ENCODE data around the gene ZNF554. TPM values are rescaled to one million over a fixed set of nuclear protein-coding genes. Genes with fewer than 3 reads are reported as not detected.
"Not testable (repeated sequence)": the region's sequence is repeated elsewhere in the genome, so short reads cannot be mapped to it uniquely, and the experiment has no call there.

ZNF554 gene
- total and polyA plus RNA-seq, 4 donors, result 0.38 to 6.1 (median 3.9) TPM

DNA sequence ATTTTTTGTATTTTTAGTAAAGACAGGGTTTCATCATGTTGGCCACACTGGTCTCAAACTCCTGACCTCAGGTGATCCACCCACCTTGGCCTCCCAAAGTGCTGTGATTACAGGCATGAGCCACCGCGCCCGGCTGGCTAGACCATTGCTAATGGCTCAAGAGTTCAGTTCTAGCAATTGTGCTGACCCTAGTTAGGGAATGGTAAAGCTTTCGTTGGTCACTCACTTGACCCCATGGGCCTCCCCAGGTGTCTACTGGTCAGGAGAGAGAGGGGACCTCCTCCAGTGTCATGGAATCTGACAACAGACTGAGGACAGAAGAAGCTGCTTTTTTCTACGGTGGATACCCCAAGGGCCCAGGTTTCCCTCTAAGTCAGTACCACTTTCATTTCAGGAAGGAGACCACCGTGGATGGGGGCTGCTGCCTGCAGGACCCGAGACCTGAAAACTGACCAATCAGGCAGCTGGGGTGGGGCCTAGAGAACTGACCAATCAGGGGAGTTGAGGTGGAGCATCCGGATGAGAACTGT is 46.9 kb downstream of the ZNF554 start:
- H3K4me1 ChIP-seq (ENCODE audit: control insufficient read depth in 1 of 2, insufficient read depth in 2 of 2, low read length in 2 of 2), result no peaks in the 10 kb centered on the region

DNA sequence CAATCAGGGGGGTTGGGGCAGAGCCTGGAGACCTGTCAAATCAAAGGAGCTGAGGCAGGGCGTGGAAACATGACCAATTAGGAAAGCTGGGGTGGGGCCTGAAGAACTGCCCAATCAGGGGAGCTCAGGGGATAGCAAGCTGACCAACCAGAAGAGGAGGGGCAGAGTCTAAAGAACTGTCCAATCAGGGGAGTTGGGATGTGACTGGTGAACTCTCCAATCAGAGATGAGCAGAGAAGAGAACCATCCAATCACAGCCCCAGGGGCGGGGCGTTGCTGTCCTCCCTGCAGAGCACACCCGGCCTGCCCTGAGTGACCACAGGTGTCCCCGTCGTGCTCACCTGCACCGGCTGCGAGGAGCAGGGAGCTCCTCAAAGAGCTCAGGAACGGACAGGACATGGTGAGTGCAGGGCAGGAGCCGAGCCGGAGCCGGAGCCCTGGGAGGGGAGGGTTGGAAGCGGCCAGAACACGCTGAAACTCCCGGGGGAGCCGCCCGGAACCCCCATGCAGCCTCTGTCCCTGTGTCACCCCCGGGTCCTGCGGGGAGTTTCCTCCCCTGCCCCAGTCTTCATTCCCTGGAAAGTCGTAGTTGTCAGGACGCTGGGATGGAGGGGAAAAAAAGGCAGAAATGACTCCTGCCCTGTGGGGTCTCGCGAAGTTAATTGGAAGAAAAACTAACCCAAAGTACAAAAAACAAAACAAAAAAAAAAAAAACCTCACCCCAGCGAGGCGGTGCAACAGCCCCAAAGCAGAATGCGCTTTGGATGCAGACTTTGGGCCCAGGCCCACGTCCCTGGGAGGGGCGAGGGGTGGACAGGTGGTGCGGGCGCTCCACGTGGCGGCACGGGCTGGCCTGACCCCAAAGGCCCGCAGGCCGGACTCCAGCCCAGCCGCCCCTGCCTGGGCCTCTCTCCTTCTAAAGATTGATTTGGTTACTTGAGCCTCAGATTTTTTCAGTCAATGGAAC is 47.6 kb downstream of the ZNF554 start, which contains the start of gene ZNF556:
Gene ZNF556 (plus strand): TSS at position 311 of the 967 bp plus-strand sequence. CDS start 87 bp downstream, at position 398.
- ATAC-seq (ENCODE audit: low FRiP score) (no peak), DNase-seq (no peak)

More for the DNA sequence above, 46.9 kb downstream of the ZNF554 start:
- Histone ChIP-seq H3K9me3 (ENCODE audit: control insufficient read depth, low read length) (peaks cover 2% of the 10 kb centered on the region), H3K4me3 (ENCODE audit: low read length in 2 of 2) (no peak overlapping the region), H3K27ac (ENCODE audit: low read depth in 1 of 2, low read length in 2 of 2) (no peak overlapping the region), H3K36me3 (ENCODE audit: control insufficient read depth in 1 of 2, insufficient read depth in 2 of 2, low read length in 1 of 2) (no peaks in the 10 kb centered on the region), H3K27me3 (ENCODE audit: control insufficient read depth in 1 of 2, insufficient read depth in 2 of 2, low read length in 1 of 2) (no peaks in the 10 kb centered on the region)
- 79% methylated on average over 8 of the region's 8 CpGs for WGBS, 2 donors
- no peak for ATAC-seq (ENCODE audit: low FRiP score)
- DNase-seq, result no peak
- intact Hi-C loops (cut with DNase I), result no loop called here

DNA sequence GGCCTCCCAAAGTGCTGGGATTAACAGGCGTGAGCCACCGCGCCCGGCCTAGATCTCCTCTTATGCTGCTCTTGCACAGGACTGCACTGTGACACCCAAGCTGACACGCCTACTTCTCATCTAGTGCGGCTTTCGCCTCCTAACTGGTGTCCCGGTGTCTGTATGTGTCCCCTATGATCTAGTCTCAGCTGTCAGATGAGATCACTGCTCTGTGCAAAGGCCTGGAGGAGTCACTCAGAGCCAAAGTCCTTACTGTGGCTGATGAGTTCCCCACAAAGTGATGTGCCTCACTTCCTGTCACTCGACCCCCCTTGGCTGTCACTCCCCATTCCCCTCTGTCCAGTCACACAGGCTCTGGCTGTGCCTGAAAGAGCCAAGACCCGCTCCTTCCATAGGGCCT is 50.0 kb downstream of the ZNF554 start:
- no peaks in the 10 kb centered on the region for H3K36me3 ChIP-seq (ENCODE audit: control insufficient read depth in 1 of 2, insufficient read depth in 2 of 2, low read length in 1 of 2)
- H3K4me3 ChIP-seq (ENCODE audit: low read length in 2 of 2), result no peak overlapping the region
- 84 to 87% methylated on average over 10 of the region's 10 CpGs for WGBS, 2 donors
- intact Hi-C loops (cut with DNase I), result loop anchor here (5.0 kb wide), 1 partner anchor 222 kb away; no protein-coding TSS in a partner anchor
- ATAC-seq (ENCODE audit: low FRiP score) (no peak), DNase-seq (no peak)
- H3K4me1 ChIP-seq (ENCODE audit: control insufficient read depth in 1 of 2, insufficient read depth in 2 of 2, low read length in 2 of 2), result no peaks in the 10 kb centered on the region
- no peak overlapping the region for H3K27ac ChIP-seq (ENCODE audit: low read depth in 1 of 2, low read length in 2 of 2)
- H3K9me3 ChIP-seq (ENCODE audit: control insufficient read depth, low read length), result no peaks in the 10 kb centered on the region
- no peaks in the 10 kb centered on the region for H3K27me3 ChIP-seq (ENCODE audit: control insufficient read depth in 1 of 2, insufficient read depth in 2 of 2, low read length in 1 of 2)

More for the DNA sequence above, 47.6 kb downstream of the ZNF554 start, which contains the start of gene ZNF556:
- no peaks in the 10 kb centered on the region for H3K36me3 ChIP-seq (ENCODE audit: control insufficient read depth in 1 of 2, insufficient read depth in 2 of 2, low read length in 1 of 2)
- no peaks in the 10 kb centered on the region for H3K27me3 ChIP-seq (ENCODE audit: control insufficient read depth in 1 of 2, insufficient read depth in 2 of 2, low read length in 1 of 2)
- intact Hi-C loops (cut with DNase I), result no loop called here
- no peak within 1 kb of the TSS for H3K27ac ChIP-seq (ENCODE audit: low read depth in 1 of 2, low read length in 2 of 2)
- peaks cover 2% of the 10 kb centered on the region for H3K9me3 ChIP-seq (ENCODE audit: control insufficient read depth, low read length)
- no peaks in the 10 kb centered on the region for H3K4me1 ChIP-seq (ENCODE audit: control insufficient read depth in 1 of 2, insufficient read depth in 2 of 2, low read length in 2 of 2)
- H3K4me3 ChIP-seq (ENCODE audit: low read length in 2 of 2), result no peak within 1 kb of the TSS
- 74 to 81% methylated on average over 36 of the region's 36 CpGs for WGBS, 2 donors

DNA sequence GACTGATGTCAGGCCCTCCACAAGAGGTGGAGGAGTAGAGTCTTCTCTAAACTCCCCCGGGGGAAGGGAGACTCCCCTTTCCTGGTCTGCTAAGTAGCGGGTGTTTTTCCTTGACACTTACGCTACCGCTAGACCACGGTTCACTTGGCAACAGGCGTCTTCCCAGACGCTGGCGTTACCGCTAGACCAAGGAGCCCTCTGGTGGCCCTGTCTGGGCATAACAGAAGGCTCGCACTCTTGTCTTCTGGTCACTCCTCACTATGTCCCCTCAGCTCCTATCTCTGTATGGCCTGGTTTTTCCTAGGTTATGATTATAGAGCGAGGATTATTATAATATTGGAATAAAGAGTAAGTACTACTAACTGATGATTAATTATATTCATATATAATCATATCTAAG is 52.5 kb downstream of the ZNF554 start:
- not testable (repeated sequence) for ATAC-seq (ENCODE audit: low FRiP score); H3K4me1 ChIP-seq (ENCODE audit: control insufficient read depth in 1 of 2, insufficient read depth in 2 of 2, low read length in 2 of 2); DNase-seq; H3K36me3 ChIP-seq (ENCODE audit: control insufficient read depth in 1 of 2, insufficient read depth in 2 of 2, low read length in 1 of 2); H3K27ac ChIP-seq (ENCODE audit: low read depth in 1 of 2, low read length in 2 of 2); H3K4me3 ChIP-seq (ENCODE audit: low read length in 2 of 2); H3K9me3 ChIP-seq (ENCODE audit: control insufficient read depth, low read length); H3K27me3 ChIP-seq (ENCODE audit: control insufficient read depth in 1 of 2, insufficient read depth in 2 of 2, low read length in 1 of 2)
- intact Hi-C loops (cut with DNase I), result loop anchor here (5.0 kb wide), 1 partner anchor 225 kb away; no protein-coding TSS in a partner anchor
- 10 to 14% methylated on average over 7 to 11 of the region's 11 CpGs for WGBS, 2 donors

DNA sequence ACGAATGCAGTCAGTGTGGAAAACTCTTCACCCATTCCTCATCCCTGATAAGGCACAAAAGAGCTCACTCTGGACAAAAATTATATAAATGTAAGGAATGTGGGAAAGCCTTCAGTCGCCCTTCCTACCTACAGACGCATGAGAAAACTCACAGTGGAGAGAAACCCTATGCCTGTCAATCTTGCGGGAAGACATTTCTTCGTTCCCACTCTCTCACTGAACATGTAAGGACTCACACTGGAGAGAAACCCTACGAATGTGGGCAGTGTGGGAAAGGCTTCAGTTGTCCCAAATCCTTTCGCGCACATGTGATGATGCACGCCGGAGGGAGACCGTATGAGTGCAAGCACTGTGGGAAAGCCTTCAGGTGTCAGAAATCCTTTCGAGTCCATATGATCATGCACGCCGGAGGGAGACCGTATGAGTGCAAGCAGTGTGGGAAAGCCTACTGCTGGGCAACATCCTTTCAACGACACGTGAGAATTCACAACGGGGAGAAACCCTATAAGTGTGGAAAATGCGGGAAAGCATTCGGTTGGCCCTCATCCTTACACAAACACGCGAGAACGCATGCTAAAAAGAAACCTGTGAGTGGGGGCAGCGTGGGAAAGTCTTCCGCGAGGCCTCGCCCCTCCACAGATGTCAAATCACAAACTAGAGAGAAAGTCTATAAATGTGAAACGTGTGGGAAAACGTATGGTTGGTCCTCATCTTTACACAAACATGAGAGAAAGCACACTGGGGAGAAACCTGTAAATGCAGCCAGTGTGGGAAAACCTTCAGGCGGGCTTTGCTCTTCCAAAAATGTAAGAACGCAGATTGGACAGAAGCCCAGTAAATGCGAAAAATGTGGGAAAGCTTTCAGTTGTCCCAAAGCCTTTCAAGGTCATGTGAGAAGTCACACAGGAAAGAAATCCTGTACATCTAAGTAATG is 58.0 kb downstream of the ZNF554 start:
- H3K4me1 ChIP-seq (ENCODE audit: control insufficient read depth in 1 of 2, insufficient read depth in 2 of 2, low read length in 2 of 2), result no peaks in the 10 kb centered on the region
- DNase-seq (no peak), ATAC-seq (ENCODE audit: low FRiP score) (no peak)
- no peaks in the 10 kb centered on the region for H3K27me3 ChIP-seq (ENCODE audit: control insufficient read depth in 1 of 2, insufficient read depth in 2 of 2, low read length in 1 of 2)
- no peak overlapping the region for H3K27ac ChIP-seq (ENCODE audit: low read depth in 1 of 2, low read length in 2 of 2)
- H3K9me3 ChIP-seq (ENCODE audit: control insufficient read depth, low read length), result peaks cover 6% of the 10 kb centered on the region
- no peak overlapping the region for H3K4me3 ChIP-seq (ENCODE audit: low read length in 2 of 2)
- WGBS, 2 donors, result 88% methylated on average over 32 of the region's 32 CpGs
- intact Hi-C loops (cut with DNase I), result no loop called here
- H3K36me3 ChIP-seq (ENCODE audit: control insufficient read depth in 1 of 2, insufficient read depth in 2 of 2, low read length in 1 of 2), result no peaks in the 10 kb centered on the region

DNA sequence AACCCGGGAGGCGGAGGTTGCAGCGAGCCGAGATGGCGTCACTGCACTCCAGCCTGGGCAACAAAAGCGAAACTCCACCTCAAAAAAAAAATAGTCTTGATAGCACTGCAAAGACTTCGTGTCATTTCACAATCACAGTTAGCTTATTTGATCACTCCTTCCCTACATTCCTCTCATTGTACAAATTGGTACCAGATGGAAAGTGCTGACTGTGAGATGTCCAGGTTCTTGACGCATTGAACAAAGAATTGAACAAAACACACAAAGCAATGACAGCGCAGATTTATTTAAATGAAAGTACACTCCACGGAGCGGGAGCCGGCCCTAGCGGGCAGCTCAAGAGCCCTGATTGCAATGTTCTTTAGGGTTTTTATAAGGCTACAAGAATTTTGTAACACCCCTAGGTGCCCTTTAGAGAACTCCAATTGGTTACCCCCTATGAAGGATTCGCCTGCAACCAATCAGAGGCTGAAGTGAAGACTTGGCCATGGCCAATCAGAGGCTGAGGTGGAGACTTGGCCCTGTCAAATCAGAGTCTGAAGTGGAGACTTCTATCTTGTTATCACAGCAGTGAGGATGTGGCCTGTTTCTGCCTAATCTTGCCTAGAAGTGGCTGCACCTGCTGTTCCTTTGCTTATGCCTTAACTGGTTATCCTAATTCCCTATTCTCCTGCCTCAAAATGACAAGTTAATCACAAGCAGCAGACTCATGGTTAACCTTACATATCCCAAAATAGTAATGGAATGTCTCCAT is 64.2 kb downstream of the ZNF554 start:
- DNase-seq (peak in 1 of 2 donors; percentile 15), ATAC-seq (ENCODE audit: low FRiP score) (no peak)
- Histone ChIP-seq H3K9me3 (ENCODE audit: control insufficient read depth, low read length) (no peaks in the 10 kb centered on the region), H3K27me3 (ENCODE audit: control insufficient read depth in 1 of 2, insufficient read depth in 2 of 2, low read length in 1 of 2) (no peaks in the 10 kb centered on the region), H3K36me3 (ENCODE audit: control insufficient read depth in 1 of 2, insufficient read depth in 2 of 2, low read length in 1 of 2) (no peaks in the 10 kb centered on the region), H3K4me1 (ENCODE audit: control insufficient read depth in 1 of 2, insufficient read depth in 2 of 2, low read length in 2 of 2) (no peaks in the 10 kb centered on the region), H3K27ac (ENCODE audit: low read depth in 1 of 2, low read length in 2 of 2) (no peak overlapping the region), H3K4me3 (ENCODE audit: low read length in 2 of 2) (no peak overlapping the region)
- intact Hi-C loops (cut with DNase I), result loop anchor here in 1 of 2 donors (10.0 kb wide), 1 partner anchor 281 kb away; no protein-coding TSS in a partner anchor
- 80 to 81% methylated on average over 14 of the region's 14 CpGs for WGBS, 2 donors

DNA sequence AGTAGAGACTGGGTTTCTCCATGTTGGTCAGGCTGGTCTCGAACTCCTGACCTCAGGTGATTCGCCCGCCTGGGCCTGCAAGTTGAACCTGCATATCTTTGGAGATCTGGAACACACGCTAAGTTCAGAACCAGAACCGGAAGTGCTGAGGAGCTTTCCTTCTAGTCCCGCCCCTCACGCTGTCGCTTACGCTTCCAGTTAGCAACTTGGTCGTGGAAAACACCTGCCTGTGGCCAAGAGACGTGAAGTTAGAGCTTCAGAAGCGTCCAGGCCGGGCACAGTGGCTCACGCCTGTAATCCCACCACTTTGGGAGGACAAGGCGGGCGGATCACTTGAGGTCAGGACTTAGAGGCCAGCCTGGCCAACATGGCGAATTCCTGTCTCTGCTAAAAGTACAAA is 66.1 kb downstream of the ZNF554 start:
- Histone ChIP-seq H3K27ac (ENCODE audit: low read depth in 1 of 2, low read length in 2 of 2) (no peak overlapping the region), H3K4me3 (ENCODE audit: low read length in 2 of 2) (no peak overlapping the region), H3K4me1 (ENCODE audit: control insufficient read depth in 1 of 2, insufficient read depth in 2 of 2, low read length in 2 of 2) (no peaks in the 10 kb centered on the region), H3K36me3 (ENCODE audit: control insufficient read depth in 1 of 2, insufficient read depth in 2 of 2, low read length in 1 of 2) (no peaks in the 10 kb centered on the region), H3K9me3 (ENCODE audit: control insufficient read depth, low read length) (no peaks in the 10 kb centered on the region), H3K27me3 (ENCODE audit: control insufficient read depth in 1 of 2, insufficient read depth in 2 of 2, low read length in 1 of 2) (no peaks in the 10 kb centered on the region)
- ATAC-seq (ENCODE audit: low FRiP score) (no peak), DNase-seq (peak in 1 of 2 donors; percentile 36)
- intact Hi-C loops (cut with DNase I), result loop anchor here (5.0 to 10.0 kb wide), 2 partner anchors 277 to 279 kb away; no protein-coding TSS in a partner anchor
- WGBS, 2 donors, result 84 to 87% methylated on average over 17 of the region's 17 CpGs

Measured in aorta (tissue), 5 donors.